GM19438 (cell line): ENCODE data around the gene AFTPH.

Experiments
- ATAC-seq: cut with Tn5 transposase; IDR thresholded peaks from one replicate; pipeline ENCODE4 v1.9.1; 2021; ENCODE audit warnings: low read depth; ENCODE audit not compliant: unreplicated experiment

Gene AFTPH

GRCh38 chr2:64607381-64608304 lies 83.5 kb downstream of the AFTPH start:
- no peak for ATAC-seq

- ATAC-seq, result no peak
Measured at GRCh38 chr2:64608867-64609226, 84.7 kb downstream of the AFTPH start.

DNA sequence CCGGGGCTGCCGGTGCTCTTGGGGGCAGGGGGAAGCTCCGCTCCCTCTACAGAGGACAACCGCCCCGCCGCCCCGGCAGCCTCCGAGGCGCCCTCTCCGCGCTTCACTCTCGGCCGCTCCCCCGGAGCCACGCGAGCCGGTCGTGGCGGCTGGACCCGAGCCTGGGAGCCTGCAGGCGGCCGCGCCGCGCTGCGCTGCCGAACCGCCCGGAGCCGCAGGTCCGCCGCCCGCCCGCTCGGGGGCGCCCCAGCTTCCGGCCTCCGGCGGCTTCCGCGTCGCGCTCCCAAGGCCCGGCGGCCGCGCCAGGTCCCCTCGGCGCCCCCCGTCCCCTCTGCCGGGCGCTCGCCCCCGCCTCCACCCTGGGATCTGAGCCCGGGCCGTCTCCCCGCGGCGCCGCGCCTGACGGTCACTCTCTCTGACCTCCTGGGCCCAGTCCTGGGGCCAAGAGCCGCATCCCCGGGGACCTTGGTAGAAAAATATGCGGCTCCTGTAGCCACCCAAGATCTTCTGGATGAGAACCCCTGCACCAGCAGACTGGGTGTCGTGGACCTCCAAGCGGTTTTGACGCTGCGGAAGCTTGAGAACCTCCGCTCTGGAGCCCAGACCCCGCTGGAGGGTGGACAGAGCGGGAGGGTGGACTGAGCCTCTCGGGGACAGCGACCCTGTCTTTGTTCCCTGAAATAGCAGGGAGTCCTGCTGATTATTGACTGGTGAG lies 85.3 kb downstream of the AFTPH start:
- no peak for ATAC-seq

DNA sequence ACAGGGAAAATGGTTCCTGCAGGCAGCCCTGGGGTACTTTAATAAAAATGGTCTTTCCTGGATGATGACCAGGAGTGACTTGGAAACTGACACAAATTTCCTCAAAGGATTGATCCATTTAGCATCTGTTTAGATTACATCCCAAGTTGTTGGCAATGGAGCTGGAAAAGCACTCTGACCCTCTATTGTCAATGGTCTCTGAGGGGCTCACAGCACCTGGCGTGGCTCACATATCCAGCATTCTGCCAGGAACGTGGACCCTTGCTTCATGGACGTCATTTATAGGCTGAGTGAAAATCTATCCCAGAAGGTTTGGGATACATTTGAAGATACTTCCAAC lies 85.8 kb downstream of the AFTPH start:
- ATAC-seq, result no peak

DNA sequence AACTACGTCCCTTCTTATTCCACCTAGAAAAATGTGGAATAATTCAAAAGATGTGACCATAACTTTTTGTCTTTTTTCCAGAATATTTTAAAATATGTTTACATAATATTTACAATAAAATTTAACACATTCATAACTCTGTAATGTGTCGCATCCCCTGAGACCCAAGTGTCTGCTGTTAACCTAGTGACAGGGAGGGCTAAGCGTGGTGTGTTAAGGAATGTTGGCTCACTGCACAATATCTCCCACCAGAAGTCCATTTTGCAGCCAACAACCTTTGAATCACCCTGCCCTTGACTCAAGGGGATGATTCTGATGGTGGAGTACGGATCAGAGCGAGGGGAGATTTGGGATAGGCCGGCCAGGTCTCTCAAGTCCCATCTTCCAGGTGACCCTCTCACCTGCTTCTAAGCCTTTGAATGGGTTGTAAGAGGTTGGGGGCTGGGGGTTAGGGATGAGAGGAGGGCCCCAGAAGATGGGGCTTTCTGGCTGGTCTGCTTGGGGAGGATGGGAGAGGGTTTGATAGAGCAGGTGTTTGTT lies 86.3 kb downstream of the AFTPH start:
- ATAC-seq, result no peak

GRCh38 chr2:64612575-64613195 lies 88.6 kb downstream of the AFTPH start:
- ATAC-seq, result no peak

GRCh38 chr2:64613276-64613675 lies 89.1 kb downstream of the AFTPH start:
- no peak for ATAC-seq

DNA sequence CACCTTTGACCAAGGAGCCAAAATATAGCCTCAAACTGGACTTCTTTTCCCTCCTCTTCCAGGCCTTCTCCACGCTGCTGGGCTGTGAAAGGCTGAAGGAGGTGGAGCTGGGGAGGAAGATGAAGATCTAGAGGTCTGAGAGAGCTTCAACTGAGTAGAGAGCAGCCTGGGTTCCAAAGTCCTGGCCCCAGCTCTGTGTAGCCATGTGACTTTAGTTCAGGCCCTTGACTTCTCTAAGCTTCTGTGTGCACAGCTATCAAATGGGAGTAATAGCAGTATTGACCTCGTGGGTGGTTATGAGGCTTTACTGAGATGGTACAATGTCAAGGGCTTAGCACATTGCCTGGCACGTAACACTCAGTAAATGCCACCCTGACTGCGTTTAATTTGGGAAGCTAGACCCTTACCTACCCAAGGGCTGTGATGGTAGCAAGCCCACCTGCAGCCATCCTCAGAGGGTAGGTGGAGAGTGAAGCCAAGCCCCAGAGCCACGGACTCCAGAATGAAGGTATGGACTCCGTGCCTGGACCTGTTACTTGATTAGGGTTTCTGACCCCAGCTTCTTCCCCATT lies 91.2 kb downstream of the AFTPH start:
- ATAC-seq, result no peak

DNA sequence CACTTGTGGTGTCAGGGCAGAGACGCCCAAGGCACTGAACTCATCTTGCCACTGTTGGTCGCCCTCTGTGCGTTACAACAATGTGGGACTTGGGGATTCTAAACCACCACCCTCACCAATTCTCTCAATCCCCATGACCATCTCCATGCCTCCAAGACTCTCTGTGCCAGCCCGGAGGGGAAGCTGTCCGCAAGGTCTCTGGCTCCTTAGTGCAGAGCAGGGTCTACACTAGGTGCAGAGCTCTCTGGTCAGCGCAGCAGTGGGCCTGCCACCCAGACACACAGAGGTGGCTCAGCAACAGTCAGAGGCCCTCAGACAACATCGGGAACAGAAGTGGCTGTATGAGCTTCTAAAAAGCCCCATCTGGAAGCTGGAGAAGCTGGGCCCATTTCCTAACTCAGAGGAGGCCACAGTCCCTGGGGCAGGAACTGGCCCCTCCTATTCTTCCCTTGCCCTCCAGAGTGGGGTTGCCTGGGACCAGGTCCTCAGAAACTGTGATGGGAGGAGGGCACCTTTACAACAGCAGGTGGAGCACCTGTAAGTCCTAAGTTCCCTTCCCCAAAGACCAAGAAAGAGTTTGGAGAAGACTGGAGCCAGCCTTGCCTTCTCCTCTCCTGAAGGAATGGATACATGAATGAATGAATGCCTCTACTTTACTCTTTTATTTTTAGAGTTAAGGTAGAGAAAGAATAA lies 91.9 kb downstream of the AFTPH start:
- ATAC-seq, result no peak

DNA sequence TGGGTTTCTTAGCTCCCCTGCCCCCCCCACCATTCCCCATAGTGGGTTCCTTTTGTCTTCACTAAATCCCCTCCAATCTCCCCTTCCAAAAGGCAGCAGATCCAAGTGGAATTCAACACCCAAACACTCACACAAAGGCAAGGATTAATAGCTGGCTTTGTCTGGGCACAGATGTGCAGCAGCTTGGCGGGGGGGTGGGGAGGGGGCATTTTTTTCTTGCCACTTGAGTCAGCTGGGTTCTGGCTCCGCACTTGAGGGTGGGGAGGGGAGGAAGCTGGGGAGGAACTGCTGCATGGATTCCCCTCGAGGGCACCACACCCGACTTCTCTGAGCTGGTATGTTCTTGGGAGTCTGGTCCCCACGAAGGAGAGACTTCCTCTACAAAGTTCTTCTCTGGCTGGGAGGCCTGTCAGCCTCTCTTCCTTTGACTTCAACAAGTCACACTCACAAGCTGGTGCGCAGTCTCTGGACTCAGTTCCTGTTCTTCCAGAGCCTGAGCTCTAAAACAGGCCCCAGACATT lies 93.6 kb downstream of the AFTPH start:
- no peak for ATAC-seq

GRCh38 chr2:64620661-64621060 lies 96.5 kb downstream of the AFTPH start:
- ATAC-seq, result no peak

DNA sequence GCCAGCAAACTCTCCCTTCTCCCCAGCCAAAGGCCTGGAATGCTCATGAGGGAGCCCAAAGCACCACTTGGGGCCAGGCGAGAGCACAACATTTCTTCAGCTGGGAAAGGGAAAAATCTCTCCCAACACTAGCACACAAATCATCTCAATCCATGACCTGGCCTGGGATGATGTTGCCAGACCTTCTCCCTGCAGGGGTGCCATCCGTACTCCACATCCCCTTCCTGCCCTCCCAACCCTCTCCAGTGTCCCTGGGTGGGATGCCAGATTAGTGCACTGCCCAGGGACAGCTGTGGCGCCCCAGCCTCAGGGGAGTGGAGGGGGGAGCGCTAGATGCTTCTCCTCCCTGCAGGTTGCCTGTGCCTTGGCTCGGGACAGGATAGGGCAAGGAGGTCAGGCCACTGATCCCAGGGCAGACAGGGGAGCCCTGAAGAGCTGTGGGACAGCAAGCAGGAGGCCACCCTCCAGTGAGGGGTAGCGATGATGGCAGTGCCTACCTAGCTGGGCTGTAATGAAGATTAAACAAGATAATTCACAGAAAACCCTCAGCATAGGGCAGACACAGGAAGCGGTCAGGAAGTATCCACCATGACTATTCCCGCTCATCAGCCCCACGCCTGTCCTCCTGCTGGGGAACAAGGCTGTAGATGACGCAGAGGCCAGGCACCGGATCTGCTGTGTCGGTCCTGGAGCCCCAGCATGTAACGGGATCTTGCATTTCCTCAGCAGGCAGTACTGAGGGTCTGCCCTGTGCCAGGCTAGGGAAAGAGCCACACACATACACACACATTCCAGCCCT lies 98.5 kb downstream of the AFTPH start:
- no peak for ATAC-seq

DNA sequence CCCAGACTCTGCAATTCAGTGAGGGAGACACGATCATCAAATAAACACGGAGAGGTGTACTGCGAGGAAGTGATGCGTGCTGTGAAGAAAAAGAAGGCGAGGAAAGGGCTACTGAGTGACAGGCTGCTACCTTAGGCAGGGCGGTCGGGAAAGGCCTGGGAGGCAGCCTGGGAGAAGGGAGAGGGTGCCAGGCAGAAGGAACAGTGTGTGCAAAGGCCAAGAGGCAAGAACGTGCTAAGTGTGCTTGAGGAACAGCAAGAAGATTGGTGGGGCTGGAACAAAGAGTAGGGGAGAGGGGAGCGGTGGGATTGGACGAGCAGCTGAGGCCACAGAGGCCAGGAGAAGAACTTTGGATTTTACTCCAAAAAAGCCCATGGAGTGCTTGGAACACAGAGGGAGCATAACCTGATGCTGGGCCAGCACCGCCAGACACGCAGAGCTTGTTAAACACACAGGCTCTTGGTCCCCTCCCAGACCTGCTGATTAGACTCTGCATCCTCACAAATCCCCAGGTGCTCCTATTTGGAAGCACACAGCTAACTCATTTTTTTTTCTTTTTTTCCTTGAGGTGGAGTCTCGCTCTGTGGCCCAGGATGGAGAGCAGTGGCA lies 99.2 kb downstream of the AFTPH start:
- no peak for ATAC-seq

GRCh38 chr2:64624108-64624610 lies 100.0 kb downstream of the AFTPH start:
- ATAC-seq, result no peak

DNA sequence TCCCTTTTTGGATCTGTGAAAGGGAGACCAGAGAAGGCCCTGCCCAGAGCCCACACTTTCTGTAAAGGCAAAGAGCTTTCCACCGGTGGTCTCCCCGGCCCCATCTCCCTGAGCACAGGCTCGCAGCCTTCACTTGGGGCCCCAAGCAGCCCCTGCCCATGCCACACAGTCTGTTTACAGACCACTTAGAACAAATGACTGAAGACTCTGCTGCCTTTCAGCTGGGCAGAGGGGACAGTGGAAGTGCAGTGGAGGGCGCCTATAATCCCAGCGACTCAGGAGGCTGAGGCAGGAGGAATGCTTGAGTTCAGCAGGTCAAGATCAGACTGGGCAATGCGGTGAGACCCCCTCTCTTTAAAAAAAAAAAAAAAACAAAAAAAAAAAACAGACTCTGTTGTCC lies 100.7 kb downstream of the AFTPH start:
- no peak for ATAC-seq

DNA sequence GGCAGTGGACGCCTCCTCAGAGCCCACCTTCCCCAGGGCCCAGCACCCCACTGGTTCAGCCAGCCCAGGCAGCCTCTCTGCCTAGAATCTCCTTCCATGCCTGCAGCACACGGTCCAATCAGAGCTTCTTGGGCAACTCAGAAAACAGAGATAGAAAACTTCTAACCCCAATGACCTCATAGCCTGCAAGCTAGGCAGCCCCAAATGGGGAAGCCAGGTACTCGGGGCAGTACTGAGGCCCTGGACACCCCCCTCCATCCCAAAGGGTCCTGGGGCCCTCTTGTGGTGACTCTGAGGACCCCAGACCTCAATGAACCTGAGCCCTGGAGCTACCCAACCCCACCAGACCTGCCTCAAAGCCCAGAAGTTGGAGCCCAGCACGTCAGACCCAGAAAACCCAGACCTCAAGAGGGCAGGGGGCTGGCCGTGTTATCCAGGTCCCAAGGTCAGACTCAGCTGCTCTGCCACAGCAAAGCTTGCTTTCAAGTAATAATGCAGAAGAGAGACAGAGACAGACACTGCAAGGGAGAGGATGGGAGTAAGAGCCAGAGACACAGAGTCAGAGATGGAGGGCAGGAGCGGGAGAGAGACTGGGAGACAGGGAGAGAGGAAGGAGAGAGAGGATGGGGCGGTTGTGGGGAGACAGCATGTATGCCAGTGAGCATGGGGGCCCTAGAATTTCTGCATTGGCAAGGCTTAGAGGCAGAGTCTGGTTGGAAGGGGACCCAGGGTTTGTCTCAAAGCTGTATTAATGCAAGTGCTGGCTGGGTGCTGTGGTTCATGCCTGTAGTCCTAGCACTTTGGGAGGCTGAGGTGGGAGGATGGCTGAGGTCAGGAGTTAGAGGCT lies 101.4 kb downstream of the AFTPH start:
- no peak for ATAC-seq

DNA sequence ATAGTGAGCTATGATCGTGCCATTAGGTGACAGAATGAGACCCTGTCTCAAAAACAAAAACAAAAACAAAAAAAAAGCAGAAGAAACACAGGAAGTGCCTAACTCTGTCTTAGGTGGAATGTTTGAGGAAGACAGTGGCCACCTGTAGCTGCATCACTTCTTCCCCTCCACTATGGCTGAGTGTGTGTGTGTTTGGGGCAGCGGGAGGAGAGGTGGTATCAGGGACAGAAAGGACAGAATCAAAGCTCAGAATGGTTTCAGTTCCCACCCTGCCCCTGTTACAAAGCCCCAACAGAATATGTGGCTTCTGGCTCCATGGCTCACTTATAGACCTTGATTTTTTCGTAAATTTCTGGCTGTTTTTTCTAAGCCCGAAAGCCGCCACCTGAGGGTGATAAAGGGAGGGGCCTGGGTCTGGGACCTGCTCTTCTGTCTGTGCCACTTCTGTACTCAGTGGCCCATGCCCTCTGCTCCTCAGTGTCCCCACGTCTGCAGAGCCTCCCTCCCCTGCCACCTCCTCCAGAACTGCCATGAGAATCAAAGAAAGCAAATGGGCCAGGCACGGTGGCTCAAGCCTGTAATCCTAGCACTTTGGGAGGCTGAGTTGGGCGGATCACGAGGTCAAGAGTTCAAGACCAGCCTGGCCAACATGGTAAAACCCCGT lies 102.2 kb downstream of the AFTPH start:
- ATAC-seq, result no peak
